GM23248 (cell line): ENCODE results near the gene LTBP4. TPM values are rescaled to one million over a fixed set of nuclear protein-coding genes. Genes with fewer than 3 reads are reported as not detected.
A peak's percentile ranks its signal among the peaks of the same experiment; 100 is the strongest.

Source experiments
- DNase-seq: peaks from one replicate; pipeline ENCODE4 v3.0.0-alpha.2; 2015
- H2AFZ ChIP-seq: fragments of 200-600 bp; sonication (generic); 2 replicates; pipeline ENCODE4 v1.6.1; 2016; ENCODE audit warnings: antibody characterized with exemption
- H3F3A ChIP-seq: fragments of 200-600 bp; sonication (generic); 2 replicates; pipeline ENCODE4 v1.6.1; 2016; ENCODE audit warnings: mild to moderate bottlenecking, antibody characterized with exemption, mixed run types; ENCODE audit not compliant: insufficient read depth
- H3K27ac ChIP-seq: fragments of 200-600 bp; sonication (generic); 2 replicates; pipeline ENCODE4 v1.5.1; 2016; ENCODE audit warnings: mild to moderate bottlenecking
- H3K27me3 ChIP-seq: fragments of 200-600 bp; sonication (generic); replicated peaks from 2 replicates; pipeline ENCODE4 v1.6.1; 2016; ENCODE audit warnings: mild to moderate bottlenecking; ENCODE audit not compliant: insufficient read depth
- H3K36me3 ChIP-seq: fragments of 200-600 bp; sonication (generic); 2 replicates; pipeline ENCODE4 v1.6.1; 2016; ENCODE audit warnings: low read depth, mild to moderate bottlenecking
- H3K4me1 ChIP-seq: fragments of 200-600 bp; sonication (generic); 2 replicates; pipeline ENCODE4 v1.6.1; 2016; ENCODE audit warnings: mild to moderate bottlenecking; ENCODE audit not compliant: insufficient read depth
- H3K4me2 ChIP-seq: fragments of 200-600 bp; sonication (generic); one replicate; pipeline ENCODE4 v1.6.1; 2016; ENCODE audit warnings: mild to moderate bottlenecking; ENCODE audit not compliant: unreplicated experiment
- H3K4me3 ChIP-seq: fragments of 200-600 bp; sonication (generic); 2 replicates; pipeline ENCODE4 v1.5.1; 2016; ENCODE audit warnings: mild to moderate bottlenecking
- H3K79me2 ChIP-seq: fragments of 200-600 bp; sonication (generic); 2 replicates; pipeline ENCODE4 v1.6.1; 2016; ENCODE audit warnings: mild to moderate bottlenecking; ENCODE audit not compliant: insufficient read depth
- H3K9ac ChIP-seq: fragments of 200-600 bp; sonication (generic); 2 replicates; pipeline ENCODE4 v1.6.1; 2016; ENCODE audit warnings: mild to moderate bottlenecking
- H3K9me2 ChIP-seq: fragments of 200-600 bp; sonication (generic); 2 replicates; pipeline ENCODE4 v1.6.1; 2016; ENCODE audit warnings: mixed run types, mild to moderate bottlenecking, moderate library complexity; ENCODE audit not compliant: insufficient read depth
- H3K9me3 ChIP-seq: fragments of 200-600 bp; sonication (generic); one replicate; pipeline ENCODE4 v1.6.1; 2017; ENCODE audit warnings: low read depth
- H4K20me1 ChIP-seq: fragments of 200-600 bp; sonication (generic); 2 replicates; pipeline ENCODE4 v1.6.0; 2016; ENCODE audit not compliant: insufficient read depth
- EZH2 ChIP-seq: fragments of 200-600 bp; sonication (generic); IDR thresholded peaks from 2 replicates; pipeline ENCODE4 v1.6.1; 2018; ENCODE audit warnings: antibody characterized with exemption, mild to moderate bottlenecking; ENCODE audit not compliant: insufficient read depth, poor library complexity, severe bottlenecking
- EZH2phosphoT487 ChIP-seq: fragments of 200-600 bp; sonication (generic); IDR thresholded peaks from 2 replicates; pipeline ENCODE4 v1.6.1; 2018; ENCODE audit warnings: antibody characterized with exemption, moderate library complexity, mild to moderate bottlenecking, low read depth; ENCODE audit not compliant: insufficient read depth
- WGBS, 2 experiments: methylation state at CpG; one replicate each; pipeline ENCODE4 v1.1.6; 2015 to 2017; ENCODE audit warnings: low lambda C conversion rate in 2 of 2, low coverage in 1 of 2; ENCODE audit errors: missing lambda C conversion rate in 2 of 2; 5-methylcytosine and 5-hydroxymethylcytosine counted together
- in situ Hi-C: fragments of 300-500 bp; cut with MboI; formaldehyde crosslinking; loops from 2 replicates; pipeline ENCODE4 v1.15.0; 2020
- polyA plus RNA-seq: library from polyadenylated mRNA; unstranded; fragments of >200 nt; fragmentation: Nextera tagmentation; extraction: Ambion mirVana; gene quantifications from 2 replicates; pipeline ENCODE4 v1.2.1, GENCODE V29; 2016
- total RNA-seq: library from RNA; depleted of rRNA; stranded (reverse); fragments of >200 nt; shearing (Covaris generic); gene quantifications from 2 replicates; pipeline ENCODE4 v1.2.3, GENCODE V29; 2014

LTBP4 gene
- total and polyA plus RNA-seq, 2 experiments from 2014 or later, result 18.0 to 47.2 TPM

GRCh38 chr19:40603071-40603388 lies 1.9 kb downstream of the LTBP4 start:
- no peak overlapping the region for H3K9ac ChIP-seq
- peaks cover 17% of the 10 kb centered on the region for H3K4me1 ChIP-seq
- no peaks in the 10 kb centered on the region for H3K79me2 ChIP-seq
- H2AFZ ChIP-seq, result peak overlapping the region; percentile 78
- no peaks in the 10 kb centered on the region for H3K36me3 ChIP-seq
- H3K4me3 ChIP-seq, result peak overlapping the region; percentile 71
- WGBS, 2 experiments, result 17 to 22% methylated on average over 2 of the region's 2 CpGs
- H3K27ac ChIP-seq, result peak overlapping the region; percentile 19
- TF ChIP-seq EZH2 (no peak), EZH2phosphoT487 (no peak)
- no peaks in the 10 kb centered on the region for H3K9me2 ChIP-seq
- in situ Hi-C loops, result no loop called here
- DNase-seq, result no peak
- peaks cover 26% of the 10 kb centered on the region; the same call in 1 of the 2 replicates for H3K27me3 ChIP-seq
- H3K9me3 ChIP-seq, result no peaks in the 10 kb centered on the region
- peaks cover 10% of the 10 kb centered on the region for H3F3A ChIP-seq
- H4K20me1 ChIP-seq, result no peaks in the 10 kb centered on the region
- peak overlapping the region; percentile 75 for H3K4me2 ChIP-seq

DNA sequence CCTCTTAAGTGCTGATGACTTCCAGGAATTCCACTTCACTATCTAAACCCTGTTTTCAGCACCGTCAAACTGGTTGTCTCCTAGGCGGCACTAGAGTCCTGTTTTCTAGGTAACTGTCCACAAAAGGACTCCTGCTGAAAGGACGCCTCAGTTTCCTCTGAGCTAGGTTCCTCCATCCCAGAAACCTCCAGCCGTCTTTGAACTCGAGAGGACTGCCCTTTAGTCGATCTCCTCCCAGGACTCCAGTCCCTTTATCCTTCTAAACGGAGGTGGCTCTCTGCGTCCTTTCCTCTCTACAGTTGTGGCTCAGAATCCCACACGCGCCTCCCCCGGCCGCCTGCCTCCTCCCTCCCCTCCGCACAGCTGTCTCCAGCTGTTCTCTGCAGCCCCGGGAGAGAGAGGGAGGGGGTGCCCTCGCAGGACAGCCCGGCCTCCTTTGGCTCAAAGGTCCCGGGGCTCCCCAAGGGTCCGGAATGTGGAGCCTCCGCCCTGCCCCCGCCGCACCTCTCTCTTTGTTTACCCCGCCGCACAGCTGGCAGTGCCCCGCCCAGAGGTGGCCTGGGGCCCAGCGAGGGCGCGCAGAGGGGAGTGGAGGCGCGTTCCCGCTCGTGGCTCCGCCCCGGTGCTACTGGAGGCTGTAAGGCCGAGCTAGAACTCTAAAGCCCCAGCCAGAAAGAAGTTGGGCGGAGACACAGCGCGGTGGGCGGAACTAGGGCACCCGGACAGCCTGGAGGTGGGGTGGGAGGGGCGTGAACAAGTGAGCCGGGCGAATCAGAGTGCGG lies 2.4 kb downstream of the LTBP4 start:
- peaks cover 17% of the 10 kb centered on the region for H3K4me1 ChIP-seq
- peak overlapping the region; percentile 52; the same call in 1 of the 2 replicates for H3K9ac ChIP-seq
- peaks cover 10% of the 10 kb centered on the region for H3F3A ChIP-seq
- in situ Hi-C loops, result no loop called here
- WGBS, 2 experiments, result 2% methylated on average over 39 to 43 of the region's 43 CpGs
- H3K36me3 ChIP-seq, result no peaks in the 10 kb centered on the region
- TF ChIP-seq EZH2phosphoT487 (no peak), EZH2 (no peak)
- H3K9me3 ChIP-seq, result no peaks in the 10 kb centered on the region
- peak overlapping the region; percentile 71 for H3K4me3 ChIP-seq
- H3K4me2 ChIP-seq, result peak overlapping the region; percentile 75
- peaks cover 26% of the 10 kb centered on the region; the same call in 1 of the 2 replicates for H3K27me3 ChIP-seq
- peak overlapping the region; percentile 78 for H2AFZ ChIP-seq
- H3K27ac ChIP-seq, result peak overlapping the region; percentile 19
- H3K9me2 ChIP-seq, result no peaks in the 10 kb centered on the region
- no peaks in the 10 kb centered on the region for H4K20me1 ChIP-seq
- peak; percentile 97 for DNase-seq
- no peaks in the 10 kb centered on the region for H3K79me2 ChIP-seq

GRCh38 chr19:40604171-40604646 lies 3.0 kb downstream of the LTBP4 start:
- H3K4me1 ChIP-seq, result peaks cover 17% of the 10 kb centered on the region
- no peaks in the 10 kb centered on the region for H3K9me2 ChIP-seq
- 6 to 7% methylated on average over 17 to 18 of the region's 18 CpGs for WGBS, 2 experiments
- H3K9me3 ChIP-seq, result no peaks in the 10 kb centered on the region
- peak overlapping the region; percentile 78 for H2AFZ ChIP-seq
- H3F3A ChIP-seq, result peaks cover 10% of the 10 kb centered on the region
- DNase-seq, result no peak
- no peaks in the 10 kb centered on the region for H3K36me3 ChIP-seq
- peaks cover 21% of the 10 kb centered on the region; the same call in 1 of the 2 replicates for H3K27me3 ChIP-seq
- H3K9ac ChIP-seq, result no peak overlapping the region
- peak overlapping the region; percentile 75 for H3K4me2 ChIP-seq
- TF ChIP-seq EZH2 (no peak), EZH2phosphoT487 (no peak)
- in situ Hi-C loops, result no loop called here
- H3K79me2 ChIP-seq, result no peaks in the 10 kb centered on the region
- no peak overlapping the region for H3K27ac ChIP-seq
- H3K4me3 ChIP-seq, result peak overlapping the region; percentile 71
- no peaks in the 10 kb centered on the region for H4K20me1 ChIP-seq

DNA sequence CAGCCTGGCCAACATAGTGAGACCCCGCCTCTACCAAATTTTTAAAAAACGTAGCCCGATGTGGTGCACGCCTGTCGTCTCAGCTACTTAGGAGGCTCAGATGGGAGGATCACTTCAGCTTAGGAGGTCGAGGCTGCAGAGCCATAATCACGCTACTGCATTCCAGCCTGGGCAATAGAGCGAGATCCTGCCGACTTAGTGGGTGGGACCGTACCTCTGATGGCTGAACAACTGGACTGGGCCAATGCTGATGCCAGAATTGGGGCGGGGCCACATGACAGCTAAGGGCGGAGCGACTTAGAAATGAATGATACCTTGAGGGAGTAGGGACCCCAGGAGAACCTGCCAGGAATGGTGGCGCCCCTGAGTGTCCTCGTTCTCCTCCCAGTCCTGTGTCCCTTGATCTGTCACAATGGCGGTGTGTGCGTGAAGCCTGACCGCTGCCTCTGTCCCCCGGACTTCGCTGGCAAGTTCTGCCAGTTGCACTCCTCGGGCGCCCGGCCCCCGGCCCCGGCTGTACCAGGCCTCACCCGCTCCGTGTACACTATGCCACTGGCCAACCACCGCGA lies 3.6 kb downstream of the LTBP4 start:
- no peaks in the 10 kb centered on the region for H4K20me1 ChIP-seq
- H3K36me3 ChIP-seq, result no peaks in the 10 kb centered on the region
- H3F3A ChIP-seq, result peaks cover 8% of the 10 kb centered on the region
- in situ Hi-C loops, result no loop called here
- H3K9me2 ChIP-seq, result no peaks in the 10 kb centered on the region
- peak overlapping the region; percentile 80 for H2AFZ ChIP-seq
- peak overlapping the region; percentile 72 for H3K4me3 ChIP-seq
- peaks cover 17% of the 10 kb centered on the region for H3K4me1 ChIP-seq
- H3K4me2 ChIP-seq, result peak overlapping the region; percentile 77
- H3K27me3 ChIP-seq, result peaks cover 16% of the 10 kb centered on the region; the same call in 1 of the 2 replicates
- H3K9me3 ChIP-seq, result no peaks in the 10 kb centered on the region
- H3K79me2 ChIP-seq, result no peaks in the 10 kb centered on the region
- 22 to 27% methylated on average over 27 to 29 of the region's 29 CpGs for WGBS, 2 experiments
- TF ChIP-seq EZH2 (no peak), EZH2phosphoT487 (no peak)
- H3K27ac ChIP-seq, result no peak overlapping the region
- no peak for DNase-seq
- H3K9ac ChIP-seq, result peak overlapping the region; percentile 63
